HG03442 (cell line): Measurements from ENCODE around the gene SAMD4B.
A peak's percentile ranks its signal among the peaks of the same experiment; 100 is the strongest.

Experiments used
- ATAC-seq: cut with Tn5 transposase; IDR thresholded peaks from one replicate; pipeline ENCODE4 v1.9.1; 2021; ENCODE audit warnings: mild to moderate bottlenecking, moderate library complexity; ENCODE audit not compliant: unreplicated experiment

The SAMD4B gene

DNA sequence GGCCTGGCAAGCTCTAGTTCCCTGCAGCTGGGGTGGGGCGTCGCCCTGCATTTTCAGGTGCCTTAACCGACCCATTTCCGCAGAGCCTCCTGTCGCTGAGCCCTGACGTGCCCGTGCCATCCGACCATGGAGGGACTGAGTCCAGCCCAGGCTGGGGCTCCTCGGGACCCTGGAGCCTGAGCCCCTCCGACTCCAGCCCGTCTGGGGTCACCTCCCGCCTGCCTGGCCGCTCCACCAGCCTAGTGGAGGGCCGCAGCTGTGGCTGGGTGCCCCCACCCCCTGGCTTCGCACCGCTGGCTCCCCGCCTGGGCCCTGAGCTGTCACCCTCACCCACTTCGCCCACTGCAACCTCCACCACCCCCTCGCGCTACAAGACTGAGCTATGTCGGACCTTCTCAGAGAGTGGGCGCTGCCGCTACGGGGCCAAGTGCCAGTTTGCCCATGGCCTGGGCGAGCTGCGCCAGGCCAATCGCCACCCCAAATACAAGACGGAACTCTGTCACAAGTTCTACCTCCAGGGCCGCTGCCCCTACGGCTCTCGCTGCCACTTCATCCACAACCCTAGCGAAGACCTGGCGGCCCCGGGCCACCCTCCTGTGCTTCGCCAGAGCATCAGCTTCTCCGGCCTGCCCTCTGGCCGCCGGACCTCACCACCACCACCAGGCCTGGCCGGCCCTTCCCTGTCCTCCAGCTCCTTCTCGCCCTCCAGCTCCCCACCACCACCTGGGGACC lies 65.6 kb downstream of the SAMD4B start:
- no peak for ATAC-seq

DNA sequence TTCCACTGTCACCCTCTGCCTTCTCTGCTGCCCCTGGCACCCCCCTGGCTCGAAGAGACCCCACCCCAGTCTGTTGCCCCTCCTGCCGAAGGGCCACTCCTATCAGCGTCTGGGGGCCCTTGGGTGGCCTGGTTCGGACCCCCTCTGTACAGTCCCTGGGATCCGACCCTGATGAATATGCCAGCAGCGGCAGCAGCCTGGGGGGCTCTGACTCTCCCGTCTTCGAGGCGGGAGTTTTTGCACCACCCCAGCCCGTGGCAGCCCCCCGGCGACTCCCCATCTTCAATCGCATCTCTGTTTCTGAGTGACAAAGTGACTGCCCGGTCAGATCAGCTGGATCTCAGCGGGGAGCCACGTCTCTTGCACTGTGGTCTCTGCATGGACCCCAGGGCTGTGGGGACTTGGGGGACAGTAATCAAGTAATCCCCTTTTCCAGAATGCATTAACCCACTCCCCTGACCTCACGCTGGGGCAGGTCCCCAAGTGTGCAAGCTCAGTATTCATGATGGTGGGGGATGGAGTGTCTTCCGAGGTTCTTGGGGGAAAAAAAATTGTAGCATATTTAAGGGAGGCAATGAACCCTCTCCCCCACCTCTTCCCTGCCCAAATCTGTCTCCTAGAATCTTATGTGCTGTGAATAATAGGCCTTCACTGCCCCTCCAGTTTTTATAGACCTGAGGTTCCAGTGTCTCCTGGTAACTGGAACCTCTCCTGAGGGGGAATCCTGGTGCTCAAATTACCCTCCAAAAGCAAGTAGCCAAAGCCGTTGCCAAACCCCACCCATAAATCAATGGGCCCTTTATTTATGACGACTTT lies 66.4 kb downstream of the SAMD4B start:
- ATAC-seq, result no peak

DNA sequence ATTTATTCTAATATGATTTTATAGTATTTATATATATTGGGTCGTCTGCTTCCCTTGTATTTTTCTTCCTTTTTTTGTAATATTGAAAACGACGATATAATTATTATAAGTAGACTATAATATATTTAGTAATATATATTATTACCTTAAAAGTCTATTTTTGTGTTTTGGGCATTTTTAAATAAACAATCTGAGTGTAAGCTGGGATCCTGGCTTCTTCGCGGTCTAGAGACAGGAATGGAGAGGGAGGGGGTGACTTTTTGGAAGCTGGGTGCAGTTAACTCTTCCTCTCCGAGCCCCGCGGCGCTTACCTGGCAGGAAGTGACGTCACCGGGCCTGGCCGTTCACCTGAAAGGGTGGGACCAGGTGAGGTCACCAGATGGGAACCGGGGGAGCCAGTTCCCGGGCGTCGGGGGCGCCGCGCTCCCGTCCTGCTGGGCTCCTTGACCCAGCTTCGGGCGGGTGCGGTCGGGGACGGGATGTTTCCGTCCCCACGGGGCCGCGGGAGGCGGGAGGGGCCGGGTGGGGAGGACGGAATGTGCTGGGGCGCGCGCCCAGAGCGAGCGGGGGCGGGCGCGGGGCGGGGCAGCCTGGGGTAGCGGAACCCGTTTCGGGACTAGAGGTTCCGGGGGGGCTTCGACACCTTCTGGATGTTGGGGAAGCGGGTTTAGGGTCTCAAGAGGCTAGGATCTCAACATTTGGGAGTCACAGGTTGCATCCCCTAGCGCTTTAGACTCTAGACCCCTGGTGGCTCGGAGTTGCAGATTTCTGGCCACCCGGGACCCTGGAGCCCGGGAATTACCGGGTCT lies 67.2 kb downstream of the SAMD4B start:
- ATAC-seq, result no peak

DNA sequence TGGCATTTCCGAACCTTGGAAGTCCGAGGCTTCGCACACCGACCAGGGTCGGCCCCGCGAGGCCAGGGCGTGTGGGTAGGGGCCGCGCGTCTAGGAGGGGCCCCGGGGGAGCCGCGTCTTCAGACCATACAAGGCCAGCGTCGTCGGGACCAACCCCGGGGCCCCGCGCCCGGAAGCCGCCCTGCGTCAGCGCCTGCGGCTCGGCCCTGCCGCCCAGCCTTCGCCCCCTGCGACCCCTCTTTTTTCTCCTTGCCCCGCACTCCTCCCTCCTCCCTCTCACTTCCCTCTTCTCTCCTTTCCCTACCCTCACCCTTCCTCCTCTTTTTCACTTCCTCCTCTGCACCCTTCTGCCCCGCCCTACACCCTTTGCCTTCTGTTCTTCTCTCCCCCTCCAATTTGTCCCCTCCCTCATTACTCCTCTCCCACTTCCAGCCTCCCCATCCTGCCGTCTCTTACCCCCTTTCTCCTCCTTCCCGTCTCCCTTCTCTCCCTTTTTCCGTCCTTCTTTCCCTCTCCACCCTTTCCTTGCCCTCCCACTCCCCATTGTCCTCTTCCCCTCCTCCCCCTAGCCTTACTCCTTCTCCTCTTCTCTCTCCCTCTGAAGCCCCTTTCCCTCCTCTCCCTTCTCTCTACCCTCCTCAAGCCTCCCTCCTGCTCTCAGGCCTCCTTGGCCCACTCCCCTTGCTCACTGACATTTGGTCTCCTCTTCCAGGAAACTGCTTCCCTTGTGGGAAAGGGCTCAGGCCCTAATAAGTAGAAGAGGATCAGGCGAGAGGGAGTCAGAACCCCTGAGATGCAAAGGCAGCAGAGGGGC lies 68.0 kb downstream of the SAMD4B start:
- ATAC-seq, result no peak

DNA sequence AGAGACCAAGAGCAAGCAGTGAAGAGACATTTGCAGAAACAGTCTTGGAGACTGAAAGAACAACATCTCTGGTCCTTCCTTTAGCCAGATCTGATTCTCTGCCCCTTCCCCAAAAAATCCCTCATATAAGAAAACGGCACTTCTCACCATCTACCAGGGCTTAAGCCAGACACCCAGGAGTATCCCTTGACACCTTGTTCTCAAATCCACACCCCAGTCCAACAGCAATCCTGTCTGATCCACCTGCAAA lies 68.5 kb downstream of the SAMD4B start:
- no peak for ATAC-seq

DNA sequence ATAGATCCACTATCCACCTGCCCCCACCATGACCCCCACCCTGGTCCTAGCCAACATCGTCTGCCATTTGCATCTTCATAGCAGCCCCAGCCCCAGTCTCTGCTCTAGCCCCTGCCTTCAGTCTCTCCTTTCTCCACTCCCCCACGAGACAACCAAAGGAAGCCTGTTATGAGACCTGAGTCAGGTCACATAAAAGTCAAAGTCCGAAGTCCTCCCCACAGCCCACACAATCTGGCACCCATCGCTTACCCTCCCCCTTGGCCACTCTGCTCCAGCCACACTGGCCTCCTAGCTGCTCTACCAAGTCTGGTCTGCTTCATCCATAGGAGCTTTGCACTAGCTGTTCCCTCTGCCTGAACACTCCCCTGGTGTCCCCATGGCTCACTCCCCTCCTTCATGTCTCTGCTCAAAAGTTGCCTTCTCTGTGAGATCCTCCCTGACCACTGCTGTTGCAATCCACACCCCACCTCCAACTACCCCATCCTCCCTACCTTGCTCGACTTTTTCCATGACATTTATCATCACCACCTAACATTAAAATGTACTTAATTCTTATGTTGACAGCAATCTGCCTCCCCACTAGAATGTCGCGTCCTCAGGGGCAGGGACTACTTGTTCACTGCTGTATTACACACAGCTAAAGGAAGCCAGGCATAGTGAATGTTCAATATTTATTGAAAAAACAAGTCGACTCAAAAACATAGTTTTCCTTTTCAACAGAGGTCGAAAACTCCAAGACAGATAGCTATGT lies 69.0 kb downstream of the SAMD4B start:
- no peak for ATAC-seq

DNA sequence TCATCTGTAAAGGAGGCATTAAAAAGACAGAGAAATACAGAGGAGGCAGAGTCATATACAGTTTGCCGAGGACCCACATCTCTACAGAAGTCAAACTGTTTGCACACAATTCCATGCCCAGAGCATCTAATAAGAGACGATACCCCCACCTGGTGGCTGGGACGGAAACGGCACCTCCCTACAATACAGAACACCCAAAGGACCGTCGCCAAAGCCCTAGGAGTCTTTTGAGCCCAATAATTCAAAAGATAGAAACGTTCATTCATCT lies 69.5 kb downstream of the SAMD4B start:
- peak; percentile 16 for ATAC-seq

DNA sequence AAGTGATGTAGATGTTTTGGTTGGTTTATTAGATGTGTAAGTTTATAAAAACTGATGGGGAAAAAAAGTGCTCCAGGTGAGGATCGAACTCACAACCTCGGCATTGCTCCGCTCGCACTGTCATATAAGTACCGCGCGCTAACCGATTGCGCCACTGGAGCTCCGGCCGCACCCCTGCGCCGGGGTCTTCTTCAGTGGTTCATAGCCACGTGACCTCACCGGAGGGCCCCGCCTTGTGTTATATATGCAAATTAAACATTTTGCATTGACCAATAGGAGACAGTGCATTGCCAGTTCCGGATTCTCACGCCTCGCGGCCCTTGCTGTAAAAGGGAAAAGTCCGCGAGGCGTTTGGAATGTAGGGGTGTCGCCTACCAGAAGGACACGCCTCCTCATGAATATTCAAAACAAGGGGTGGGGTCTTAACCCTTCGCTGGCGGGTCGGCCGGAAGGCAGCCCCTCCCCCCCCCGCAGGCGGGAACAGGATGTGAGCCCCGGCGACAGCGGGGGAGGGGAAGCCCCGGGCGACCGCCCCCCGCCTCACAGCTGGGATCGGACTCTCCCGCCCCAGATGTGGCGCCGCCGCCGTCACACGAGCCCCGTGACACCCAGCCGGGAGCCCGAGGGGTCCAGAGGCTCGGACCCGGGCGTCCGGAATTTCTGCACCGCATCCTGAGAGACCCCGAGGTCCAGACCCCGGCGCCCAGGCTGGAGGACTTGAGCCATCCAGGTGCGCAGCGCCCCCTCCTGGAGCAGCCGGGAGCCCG lies 70.1 kb downstream of the SAMD4B start, which contains the start of gene PLEKHG2:
PLEKHG2 (plus strand) TSS at position 570 of the 767 bp plus-strand sequence. CDS start 1,418 bp downstream, outside the sequence.
- peak; percentile 49 for ATAC-seq

DNA sequence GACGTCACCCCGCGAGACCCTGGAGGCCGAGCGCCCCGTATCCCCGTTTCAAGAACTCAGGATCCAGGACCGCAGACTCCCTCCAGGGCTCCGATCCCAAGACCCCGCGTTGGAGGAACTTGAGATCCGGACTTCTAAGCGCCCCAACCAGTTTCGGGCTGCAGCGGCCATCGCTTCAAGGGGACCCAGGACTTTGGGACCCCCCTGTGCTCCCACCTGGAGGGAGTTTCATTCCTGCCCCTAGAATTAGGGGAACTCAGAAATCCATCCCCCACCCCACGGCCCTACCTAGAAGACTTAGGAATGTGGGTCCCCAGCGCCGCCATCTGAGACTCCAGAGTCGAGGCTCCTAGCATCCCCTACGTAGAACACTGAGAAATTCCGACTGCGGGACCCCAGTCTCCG lies 70.6 kb downstream of the SAMD4B start:
- ATAC-seq, result no peak

DNA sequence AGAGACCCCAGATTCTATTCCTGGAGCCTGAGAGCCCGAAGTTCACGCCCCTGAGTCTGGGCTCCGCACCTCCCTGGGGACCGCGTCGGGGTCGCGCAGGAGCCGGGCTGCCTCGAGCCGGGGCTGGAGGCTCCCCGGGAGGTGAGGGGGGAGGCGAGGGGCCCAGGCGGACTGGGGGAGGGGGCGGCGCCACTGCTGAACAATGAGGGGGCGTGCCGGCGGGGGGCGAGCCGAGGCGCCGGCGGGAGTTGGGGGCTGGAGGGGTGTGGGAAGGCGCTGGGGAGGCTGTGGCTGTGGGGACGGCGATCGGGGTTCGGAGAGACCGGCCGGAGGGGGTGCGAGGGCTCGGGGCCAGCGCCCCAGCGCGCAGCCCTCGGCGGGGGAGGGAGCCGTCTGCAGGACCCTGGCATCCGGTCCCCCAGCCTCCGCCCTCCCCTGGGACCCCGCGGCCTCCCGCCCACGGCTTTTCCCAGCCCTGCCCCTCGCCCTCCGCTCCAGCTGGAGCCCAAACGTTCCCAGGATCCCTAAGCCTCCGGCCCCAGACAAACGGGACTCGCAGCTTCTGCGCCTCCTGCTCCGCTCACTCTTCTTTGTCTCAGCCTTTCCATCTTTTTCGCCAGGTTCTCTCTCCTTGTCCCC lies 71.2 kb downstream of the SAMD4B start:
- no peak for ATAC-seq

DNA sequence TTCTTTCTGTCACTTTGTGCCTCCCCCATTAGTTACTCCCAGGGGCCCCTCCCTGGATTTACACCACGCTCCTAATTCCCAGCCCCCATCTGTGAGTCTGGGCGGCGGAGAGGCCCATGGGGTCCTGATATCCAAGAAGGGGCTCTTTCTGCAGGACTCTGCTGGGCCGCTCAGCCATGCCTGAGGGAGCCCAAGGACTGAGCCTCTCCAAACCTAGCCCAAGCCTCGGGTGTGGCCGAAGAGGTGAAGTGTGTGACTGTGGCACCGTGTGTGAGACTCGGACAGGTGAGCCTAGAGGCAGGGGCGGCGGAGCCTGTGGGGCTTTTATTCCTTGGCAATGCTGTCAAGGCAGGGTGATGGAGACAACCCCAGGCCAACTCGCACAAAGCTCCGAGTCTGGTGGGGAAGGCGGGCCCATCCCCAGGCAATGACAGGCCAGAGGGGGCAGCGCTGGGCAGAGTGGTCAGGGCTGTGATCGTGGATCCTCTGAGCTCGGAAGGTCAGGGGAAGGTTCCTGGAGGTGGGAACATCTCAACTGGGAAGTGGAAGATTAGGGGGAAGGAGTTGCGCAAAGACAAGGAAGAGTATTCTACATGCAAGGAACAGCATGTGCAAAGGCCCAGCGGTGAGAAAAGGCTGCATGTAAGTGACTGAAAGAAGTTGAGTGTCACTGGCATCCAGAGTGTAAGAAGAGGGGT lies 71.8 kb downstream of the SAMD4B start:
- no peak for ATAC-seq

DNA sequence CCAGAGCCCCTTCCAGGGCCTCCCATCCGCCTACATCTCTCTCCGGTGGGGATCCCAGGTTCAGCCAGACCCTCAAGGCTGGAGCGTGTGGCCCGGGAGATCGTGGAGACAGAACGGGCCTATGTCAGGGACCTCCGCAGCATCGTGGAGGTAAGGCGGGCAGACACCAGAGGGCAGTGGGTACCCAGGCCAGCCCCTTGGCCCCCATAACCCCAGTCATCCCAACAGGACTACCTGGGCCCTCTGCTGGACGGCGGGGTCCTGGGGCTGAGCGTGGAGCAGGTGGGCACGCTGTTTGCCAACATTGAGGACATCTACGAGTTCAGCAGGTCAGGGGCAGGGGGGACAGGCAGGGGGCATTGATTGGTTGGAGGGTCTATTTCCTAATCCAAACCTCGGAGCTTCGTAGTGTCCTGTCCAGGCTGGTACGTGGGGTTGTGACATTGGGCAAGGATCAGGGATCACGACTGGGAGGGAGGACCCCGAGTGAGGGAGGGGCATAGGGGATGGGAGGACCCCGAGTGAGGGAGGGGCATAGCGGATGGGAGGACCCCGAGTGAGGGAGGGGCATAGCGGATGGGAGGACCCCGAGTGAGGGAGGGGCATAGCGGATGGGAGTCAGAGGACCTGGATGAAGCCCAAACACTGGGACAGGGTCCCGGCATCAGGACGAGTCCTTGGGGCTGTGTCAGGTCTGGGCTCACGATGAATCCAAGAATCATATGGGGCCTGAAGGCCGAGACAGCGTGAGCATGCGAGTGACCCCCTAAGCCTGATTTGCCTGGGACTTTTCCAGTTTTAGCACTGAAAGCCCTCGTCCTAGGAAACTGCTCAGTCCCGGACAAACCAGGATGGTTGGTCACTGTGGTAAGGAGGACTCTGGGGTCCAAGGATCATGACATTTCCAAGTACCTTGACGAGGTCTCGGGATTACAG lies 73.2 kb downstream of the SAMD4B start:
- ATAC-seq, result no peak

DNA sequence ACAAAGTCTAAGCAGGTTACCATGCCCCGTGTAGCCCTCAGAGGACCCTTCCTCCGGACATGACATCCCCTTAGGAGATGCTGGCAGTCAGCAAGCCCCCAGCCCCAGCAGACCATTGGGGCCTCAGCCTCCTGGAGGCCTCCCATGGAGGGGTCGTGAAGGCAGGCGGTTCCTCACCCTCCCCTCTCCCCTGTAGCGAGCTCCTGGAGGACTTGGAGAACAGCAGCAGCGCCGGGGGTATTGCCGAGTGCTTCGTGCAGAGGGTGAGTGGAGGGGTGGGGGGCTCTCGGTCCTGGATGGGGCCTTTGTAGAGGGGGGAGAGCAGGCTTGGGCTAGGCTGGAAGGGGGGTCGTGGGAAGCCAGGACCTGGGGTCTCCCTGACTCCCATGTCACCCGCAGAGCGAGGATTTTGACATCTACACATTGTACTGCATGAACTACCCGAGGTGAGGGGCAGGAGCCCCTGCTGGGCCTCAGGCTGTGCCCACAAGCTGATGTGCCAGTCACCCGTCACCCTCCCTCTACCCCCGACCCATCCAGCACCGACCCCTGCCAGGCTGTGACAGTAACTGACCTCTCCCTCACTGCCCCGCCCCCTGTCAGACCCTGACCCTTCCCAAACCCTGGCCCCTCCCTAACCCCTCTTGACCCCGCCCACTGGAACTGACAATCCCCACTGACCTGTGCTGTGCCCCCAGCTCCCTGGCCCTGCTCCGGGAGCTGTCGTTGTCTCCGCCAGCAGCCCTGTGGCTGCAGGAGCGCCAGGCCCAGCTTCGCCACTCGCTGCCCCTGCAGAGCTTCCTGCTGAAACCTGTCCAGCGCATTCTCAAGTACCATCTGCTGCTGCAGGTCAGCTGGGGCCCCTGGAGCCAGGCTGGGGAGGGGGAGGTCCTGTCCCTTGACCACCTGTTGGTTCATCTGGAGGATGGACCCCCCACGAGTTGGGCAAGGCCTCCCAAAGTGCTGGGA lies 74.2 kb downstream of the SAMD4B start:
- ATAC-seq, result no peak

DNA sequence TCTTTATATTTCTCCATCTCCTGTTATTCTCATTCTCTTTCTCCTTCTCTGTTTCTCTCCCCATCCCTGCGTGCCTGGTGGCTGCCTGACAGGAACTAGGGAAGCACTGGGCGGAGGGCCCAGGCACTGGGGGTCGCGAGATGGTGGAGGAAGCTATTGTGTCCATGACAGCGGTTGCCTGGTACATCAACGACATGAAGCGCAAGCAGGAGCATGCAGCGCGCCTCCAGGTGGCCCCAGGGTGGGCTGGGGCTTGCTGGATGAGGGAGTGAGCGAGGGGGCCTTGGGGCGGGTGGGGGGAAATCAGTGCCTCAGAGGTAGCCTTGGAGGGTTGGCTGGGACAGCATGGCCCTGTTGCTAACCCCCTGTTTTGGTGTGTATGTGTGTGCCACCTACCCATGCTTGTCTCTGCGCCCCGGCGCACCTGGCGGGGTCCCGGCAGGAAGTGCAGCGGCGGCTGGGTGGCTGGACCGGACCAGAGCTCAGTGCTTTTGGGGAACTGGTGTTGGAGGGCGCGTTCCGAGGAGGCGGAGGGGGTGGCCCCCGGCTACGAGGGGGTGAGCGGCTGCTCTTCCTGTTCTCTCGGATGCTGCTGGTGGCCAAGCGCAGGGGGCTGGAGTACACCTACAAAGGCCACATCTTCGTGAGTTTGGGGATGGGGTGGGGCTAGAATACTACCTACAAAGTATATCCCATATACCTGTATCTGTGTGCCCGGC lies 75.4 kb downstream of the SAMD4B start:
- no peak for ATAC-seq

DNA sequence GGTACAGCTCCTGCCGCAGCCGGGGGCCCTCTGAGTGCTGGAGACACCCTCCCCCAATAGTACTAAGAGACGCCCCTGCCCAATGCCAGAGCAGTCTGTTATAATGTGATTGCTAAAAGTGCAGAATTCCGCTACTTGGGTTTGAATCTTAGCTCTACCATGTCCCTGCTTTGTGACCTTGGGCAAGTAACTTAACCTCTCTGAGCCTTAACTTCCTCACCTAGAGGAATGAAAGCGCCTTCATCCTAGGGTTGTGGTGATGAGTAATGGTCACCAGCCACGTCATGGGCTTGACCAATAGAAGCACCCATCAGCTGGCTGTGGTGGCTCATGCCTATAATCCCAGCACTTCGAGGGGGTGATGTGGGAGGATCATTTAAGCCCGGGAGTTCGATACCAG lies 76.8 kb downstream of the SAMD4B start:
- ATAC-seq, result no peak

DNA sequence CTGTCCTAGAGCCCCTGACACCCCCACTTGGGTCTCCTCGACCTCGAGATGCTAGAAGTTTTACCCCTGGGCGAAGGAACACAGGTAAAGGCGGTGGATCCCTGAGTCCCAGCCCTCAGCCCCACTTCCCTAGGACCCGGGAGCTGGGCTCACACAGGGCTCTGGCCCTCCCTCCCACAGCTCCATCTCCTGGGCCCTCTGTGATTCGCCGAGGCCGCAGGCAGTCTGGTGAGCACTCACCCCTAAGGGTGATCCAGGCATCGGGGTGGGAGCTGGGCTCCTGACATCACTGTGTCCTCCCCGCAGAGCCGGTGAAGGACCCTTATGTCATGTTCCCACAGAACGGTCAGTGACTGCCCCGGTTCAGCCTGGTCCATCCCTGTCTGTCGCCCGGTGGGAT lies 78.5 kb downstream of the SAMD4B start:
- no peak for ATAC-seq
